GM12873 (cell line): ENCODE measurements around the gene TMEM178B.

Experiments used
- TF ChIP-seq, protein P1 (sequence below): IDR thresholded peaks from 2 replicates; pipeline ENCODE4 v1.5.1; 2012; ENCODE audit warnings: low read depth, mild to moderate bottlenecking, moderate library complexity, low read length, control low read depth; ENCODE audit not compliant: insufficient read depth; ENCODE audit errors: missing control alignments

Gene TMEM178B

DNA sequence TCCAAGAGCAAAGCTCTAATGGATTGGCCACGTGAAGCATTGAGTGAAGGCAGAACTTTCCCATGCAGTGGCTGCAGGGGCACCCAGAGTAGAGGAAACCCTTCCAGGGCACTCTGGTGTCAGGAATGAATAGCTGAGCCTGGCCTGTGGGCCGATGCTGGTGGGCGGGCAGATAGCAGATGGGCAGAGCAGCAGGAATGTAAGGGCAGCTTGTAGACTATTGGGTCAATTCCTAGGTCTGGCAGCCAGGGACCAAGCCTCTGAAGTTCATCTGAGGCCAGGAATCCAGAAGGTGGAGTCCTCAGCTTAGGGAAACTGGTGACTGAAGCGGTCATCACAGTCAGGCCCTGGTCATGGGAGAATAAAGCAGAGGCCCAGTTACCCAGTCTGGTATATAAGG, 115.4 kb downstream of the TMEM178B start:
- TF ChIP-seq, protein P1, sequence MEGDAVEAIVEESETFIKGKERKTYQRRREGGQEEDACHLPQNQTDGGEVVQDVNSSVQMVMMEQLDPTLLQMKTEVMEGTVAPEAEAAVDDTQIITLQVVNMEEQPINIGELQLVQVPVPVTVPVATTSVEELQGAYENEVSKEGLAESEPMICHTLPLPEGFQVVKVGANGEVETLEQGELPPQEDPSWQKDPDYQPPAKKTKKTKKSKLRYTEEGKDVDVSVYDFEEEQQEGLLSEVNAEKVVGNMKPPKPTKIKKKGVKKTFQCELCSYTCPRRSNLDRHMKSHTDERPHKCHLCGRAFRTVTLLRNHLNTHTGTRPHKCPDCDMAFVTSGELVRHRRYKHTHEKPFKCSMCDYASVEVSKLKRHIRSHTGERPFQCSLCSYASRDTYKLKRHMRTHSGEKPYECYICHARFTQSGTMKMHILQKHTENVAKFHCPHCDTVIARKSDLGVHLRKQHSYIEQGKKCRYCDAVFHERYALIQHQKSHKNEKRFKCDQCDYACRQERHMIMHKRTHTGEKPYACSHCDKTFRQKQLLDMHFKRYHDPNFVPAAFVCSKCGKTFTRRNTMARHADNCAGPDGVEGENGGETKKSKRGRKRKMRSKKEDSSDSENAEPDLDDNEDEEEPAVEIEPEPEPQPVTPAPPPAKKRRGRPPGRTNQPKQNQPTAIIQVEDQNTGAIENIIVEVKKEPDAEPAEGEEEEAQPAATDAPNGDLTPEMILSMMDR: no peak

DNA sequence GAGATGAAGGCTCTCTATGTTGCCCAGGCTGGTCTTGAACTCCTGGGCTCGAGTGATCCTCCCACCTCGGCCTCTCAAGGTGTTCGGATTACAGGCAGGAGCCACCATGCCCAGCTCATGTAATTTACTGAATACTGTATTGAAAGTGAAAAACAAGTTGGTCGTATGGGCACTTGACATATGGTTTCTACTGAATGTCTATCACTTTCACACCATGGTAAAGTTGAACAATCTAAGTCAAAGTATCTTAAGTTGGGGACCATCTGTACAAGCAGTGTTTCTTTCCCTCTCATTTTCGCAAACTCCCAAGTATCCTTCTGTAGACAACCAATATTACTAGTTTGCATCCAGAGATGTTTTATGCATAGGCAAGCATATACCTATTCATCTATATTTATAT, 116.6 kb downstream of the TMEM178B start:
- TF ChIP-seq, protein P1: no peak

DNA sequence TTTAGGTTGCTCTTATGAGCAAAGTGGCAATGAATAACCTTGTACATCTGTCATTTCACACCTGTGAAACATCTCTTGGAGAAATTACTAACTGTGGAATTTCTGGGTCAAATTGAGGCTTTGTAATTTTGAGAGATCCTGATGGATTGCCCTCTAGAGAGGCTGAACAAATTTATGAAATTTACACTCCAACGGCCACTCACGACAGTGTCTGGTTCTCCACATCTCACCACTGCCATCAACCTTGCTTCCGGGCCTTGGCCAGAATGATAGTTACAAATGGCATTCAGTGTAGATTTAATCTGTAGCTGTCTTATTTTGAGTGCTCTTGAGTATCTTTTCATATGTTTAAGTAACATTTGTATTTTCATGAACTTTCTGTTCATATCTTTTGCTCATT, 117.4 kb downstream of the TMEM178B start:
- TF ChIP-seq, protein P1: no peak

DNA sequence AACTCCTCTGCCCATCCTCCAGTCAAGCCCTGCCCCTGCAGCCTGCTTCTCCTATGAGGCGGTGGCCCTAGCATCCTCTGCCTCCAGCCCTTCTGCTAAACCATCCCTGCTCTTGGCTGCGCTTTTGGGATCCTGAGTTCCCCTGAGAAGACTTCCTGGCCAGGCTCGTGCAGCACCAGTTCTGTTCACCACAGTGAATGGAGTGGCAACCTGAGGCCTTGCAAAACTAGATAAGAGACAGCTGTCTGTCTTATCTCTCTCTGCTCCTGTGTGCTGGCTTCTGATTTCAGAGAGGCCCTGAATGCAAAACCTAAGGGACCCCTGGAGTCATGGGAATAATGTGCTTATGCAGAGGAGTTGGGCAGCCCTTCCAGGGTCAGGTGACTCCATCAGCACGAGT, 119.2 kb downstream of the TMEM178B start:
- TF ChIP-seq, protein P1: no peak

DNA sequence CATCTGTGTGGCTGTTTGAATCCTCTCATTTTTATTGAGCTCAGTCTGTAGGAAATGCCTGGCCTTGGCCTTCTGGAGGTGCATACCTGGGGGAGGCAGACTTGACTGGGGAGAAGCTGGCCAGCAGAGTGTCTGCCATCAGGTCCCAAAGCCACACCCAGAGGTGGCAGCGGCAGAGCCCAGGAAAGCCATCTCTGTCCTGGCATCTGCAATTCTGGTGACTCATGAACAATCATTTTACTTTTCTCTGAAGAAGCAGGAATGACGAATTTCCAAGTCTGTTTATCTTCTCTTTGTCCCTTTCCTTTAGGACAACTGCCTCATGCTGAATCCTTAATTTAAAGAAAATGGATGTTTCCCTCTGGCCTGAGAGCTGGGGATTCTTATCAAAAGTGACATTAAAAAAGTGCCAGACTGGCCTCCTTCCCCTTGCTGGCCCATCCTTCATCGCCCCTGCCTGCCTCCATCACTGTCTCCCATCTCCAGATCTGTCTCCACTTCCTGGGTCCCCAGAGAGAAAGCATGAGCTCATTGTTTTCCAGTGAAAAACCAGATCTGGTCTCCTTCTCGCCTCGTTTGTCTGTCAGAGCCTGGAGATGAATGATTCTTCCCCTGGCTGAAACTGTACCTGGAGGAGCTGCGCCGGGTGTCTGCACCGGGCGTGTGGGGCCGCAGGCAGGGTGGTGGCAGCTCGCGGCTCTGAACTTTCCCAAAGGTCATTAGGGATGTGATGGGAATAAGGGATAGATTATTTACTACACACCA, 124.5 kb downstream of the TMEM178B start:
- TF ChIP-seq, protein P1: no peak

DNA sequence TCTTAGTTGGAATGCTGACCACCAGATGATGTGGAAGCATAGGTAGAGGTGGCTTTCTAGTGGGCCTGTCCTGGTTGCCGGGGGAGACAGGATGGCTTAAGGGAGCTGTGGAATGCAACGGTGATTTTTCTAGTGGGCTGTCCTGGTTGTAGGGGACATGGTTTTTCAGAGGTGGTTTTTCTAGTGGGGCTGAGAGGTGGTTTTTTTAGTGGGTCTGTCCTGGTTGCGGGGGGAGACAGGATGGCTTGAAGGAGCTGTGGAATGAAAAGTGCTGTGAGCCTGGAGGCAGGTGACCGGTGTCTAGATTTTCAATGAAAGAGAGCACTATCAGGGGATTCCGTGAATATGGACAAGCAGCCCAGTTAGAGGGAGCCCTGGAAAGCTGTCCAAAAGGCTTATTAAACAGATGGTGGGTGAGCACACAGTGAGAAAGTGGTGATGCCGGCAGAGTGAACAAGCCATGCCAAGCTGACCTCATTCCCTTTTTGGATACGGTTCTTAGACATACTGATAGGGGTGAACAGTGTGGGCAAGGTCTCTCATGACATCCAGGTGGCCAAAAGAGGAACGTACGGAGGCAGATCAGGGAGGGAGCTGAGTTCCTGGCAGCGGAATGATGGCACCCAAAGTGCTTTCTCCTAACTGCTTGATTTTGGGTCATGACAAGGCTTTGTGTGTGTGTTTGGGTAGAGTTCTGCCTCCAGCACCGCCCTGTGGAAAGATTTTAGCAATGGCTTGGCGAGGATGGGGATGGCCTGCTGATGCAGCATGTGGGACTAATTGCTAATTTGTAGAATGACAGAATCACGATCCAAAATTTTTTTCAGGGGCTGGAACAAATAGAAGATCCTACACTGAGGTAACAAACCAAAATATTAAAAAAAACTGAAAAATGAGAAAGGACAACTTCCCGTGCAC, 126.6 kb downstream of the TMEM178B start:
- TF ChIP-seq, protein P1: no peak
